HG02973 (cell line): Measurements from ENCODE around the gene OR56A4.

Experiments used
- ATAC-seq: cut with Tn5 transposase; IDR thresholded peaks from one replicate; pipeline ENCODE4 v1.9.1; 2021; ENCODE audit warnings: moderate library complexity; ENCODE audit not compliant: unreplicated experiment

The OR56A4 gene, protein sequence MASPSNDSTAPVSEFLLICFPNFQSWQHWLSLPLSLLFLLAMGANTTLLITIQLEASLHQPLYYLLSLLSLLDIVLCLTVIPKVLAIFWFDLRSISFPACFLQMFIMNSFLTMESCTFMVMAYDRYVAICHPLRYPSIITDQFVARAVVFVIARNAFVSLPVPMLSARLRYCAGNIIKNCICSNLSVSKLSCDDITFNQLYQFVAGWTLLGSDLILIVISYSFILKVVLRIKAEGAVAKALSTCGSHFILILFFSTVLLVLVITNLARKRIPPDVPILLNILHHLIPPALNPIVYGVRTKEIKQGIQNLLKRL

DNA sequence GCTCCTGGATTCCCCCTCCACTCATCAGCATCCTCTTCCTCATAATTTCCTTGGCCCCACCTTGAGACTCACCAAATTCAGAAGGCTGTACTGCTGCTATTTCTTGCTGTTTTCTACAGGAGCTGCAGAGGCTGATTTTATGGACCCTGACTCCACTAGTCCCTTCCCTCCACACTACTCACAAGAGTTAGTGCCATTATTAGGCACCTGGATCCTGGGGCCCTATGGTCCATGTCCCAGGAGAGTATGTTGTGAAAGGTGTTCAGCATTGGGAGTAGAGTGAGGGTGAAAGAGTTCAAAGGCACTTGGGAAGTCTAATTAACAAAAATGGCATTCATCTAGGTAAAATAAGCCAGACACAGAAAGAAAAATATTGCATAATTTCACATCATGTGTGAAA, at the start of gene OR56A4:
TSS of gene OR56A4 (minus strand) at position 101 of the 400 bp plus-strand sequence. CDS start 3,954 bp downstream, outside the sequence.
- ATAC-seq: no peak

DNA sequence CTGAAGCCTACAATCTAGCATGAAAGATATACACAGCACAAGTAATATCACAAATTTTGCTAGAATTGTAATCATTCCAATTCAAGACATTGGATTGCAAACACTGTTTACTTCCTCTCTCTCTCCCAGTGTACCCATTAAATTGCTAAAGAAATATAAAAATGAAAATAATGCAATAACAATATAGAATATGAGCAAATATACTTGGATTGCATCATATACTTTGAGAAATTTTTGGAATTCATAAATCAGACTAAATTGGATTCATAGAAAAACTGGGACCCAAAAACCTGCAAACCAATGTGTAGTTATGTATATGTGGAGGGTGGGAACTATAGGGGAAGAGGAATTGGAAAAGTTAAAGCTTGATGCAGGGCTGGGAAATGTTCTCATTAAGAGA, 48.8 kb upstream of the OR56A4 start:
- ATAC-seq: no peak

DNA sequence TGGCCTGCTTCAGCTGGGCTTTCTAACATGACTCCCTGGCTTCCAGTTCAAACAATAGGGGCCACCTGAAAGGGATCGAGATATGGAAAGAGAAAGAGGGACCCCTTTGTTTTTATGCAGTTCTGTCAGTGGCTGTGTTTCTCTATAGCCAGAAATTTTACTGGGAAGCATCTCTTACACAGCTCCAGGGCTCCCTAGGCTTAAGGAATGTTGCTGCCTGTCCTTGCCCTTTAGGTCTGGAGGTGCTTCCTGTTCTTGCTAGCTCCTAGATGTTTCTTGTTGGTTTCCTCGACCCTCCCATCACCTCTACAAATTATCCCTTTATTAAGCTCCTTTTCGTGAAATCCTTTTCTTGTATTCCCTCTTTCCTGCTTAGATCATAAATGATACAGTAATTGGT, 45.6 kb upstream of the OR56A4 start:
- no peak for ATAC-seq

DNA sequence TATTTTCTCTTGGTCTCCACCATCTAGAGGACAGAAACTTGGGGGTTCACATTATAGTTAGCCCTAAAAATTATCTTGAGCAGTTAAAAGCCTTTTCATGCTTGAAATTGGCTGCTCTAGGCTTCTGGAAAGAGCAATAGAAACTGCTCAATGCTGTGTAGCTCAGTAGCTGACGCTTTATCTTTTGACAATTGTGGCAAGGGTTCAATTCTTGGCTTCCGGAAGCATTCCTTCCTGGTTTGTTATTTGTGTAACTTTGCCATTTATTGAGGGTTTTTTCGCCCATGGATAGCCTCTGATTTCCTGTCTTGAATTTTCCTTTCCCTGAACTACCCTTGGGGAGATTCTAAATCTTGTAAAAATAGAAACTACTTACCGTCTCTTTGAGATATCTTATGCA, 34.1 kb upstream of the OR56A4 start:
- no peak for ATAC-seq

DNA sequence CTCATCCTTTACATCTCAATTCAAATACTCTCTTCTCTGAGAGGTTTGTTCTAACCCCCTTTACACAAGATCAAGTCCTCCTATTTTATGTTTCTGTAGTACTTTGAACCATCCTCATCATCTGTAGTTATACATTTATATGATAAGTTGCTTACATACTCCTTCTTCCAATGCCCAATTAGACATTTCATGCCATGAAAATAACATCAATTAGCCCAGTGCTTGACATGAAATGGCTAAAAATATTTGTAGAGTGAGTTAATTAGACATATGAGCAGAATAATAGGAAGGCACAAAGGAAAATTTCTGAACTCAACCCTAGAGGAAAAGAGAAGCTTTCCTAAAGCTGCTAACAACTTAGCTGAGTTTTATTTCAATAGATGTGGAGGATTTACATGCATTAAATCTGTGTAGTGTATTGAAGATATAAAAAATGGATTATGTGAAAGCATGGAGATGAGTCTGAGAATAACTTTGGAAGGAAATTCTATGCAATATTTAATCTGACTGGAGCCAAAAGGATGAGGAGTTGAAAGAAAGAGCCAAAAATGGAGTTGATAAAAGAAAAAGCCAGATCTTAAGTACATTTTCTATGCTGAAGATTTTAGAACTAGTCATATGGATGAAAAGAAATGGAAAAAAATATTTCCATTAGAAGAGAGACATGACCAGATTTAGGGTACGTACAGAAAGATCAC, 24.1 kb upstream of the OR56A4 start, which contains the start of gene OR56A1:
TSS of gene OR56A1 (minus strand) at position 51 of the 698 bp plus-strand sequence. CDS start 3,066 bp downstream, outside the sequence.
- no peak for ATAC-seq

DNA sequence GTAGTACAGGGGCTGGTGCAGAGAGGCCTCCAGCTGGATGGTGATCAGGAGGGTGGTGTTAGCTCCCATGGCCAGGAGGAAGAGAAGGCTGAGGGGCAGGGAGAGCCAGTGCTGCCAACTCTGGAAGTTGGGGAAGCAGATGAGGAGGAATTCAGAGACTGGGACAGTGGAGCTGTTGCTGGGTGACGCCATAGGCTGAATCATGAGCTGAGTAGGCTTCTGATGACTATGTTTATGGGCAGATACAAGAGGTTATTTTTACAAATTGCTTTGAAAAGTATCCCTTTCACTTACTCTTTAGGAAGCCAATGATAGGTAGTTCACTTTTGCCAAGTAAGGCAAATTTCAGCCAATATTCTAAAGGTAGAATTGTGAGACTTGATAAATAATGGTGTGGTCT, 20.8 kb upstream of the OR56A4 start:
- no peak for ATAC-seq

DNA sequence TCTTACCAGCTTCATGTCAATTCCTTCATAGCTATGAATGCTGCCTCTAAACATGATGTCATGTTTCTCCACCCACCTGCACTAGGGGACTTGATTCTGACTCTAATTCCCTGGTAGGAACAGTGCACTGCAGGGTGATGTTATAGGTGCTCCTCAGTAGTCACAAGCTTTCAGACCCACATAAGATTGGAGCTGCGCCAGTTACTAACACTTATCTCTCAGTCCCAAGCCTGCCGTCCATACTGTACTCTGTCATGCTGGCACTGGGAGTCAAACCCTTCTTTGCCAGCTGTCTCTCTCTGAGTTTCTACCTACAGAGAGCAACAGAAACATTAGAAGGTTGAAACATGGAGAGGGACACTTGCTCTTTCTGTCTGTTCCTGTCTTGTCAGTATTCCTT, 18.3 kb upstream of the OR56A4 start:
- ATAC-seq: no peak

DNA sequence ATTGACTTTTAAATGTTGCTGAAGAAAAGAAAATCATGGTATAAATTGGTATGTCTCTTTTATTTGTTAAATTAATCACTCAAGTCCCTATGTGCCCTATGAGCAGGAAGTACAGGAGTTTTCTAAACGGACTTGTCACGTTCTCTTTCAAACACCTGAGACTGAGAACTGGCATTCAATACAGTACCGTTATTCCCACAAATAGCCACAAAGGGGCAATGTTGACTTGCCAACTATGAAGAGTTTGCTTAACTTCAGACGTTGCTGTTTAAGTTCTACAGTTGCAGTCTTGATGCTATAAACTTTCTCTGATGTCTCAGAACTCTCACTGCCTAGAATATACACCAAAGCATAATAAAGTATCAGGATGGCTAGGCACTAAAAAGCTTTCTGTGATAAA, 16.2 kb upstream of the OR56A4 start:
- ATAC-seq: no peak

DNA sequence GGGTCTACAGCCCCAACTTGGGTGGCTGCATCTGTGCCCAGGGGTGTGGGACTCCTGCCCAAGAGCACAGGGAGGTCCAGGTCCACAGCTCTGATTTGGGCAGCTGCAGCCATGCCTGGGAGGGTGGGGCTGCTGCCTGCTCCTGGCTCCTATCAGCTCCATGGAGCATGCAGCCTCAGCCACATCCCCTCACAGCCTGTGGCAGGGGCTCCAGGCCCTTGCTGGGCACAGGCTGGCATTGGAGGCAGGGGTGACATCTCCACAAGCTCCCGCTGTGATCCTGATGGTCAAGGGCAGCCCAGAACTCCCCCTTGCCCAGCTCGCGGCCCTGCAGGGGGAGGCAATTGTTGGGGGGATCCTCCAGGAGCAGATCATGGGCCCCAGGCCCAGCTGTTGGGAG, 6.3 kb upstream of the OR56A4 start:
- ATAC-seq: no peak

DNA sequence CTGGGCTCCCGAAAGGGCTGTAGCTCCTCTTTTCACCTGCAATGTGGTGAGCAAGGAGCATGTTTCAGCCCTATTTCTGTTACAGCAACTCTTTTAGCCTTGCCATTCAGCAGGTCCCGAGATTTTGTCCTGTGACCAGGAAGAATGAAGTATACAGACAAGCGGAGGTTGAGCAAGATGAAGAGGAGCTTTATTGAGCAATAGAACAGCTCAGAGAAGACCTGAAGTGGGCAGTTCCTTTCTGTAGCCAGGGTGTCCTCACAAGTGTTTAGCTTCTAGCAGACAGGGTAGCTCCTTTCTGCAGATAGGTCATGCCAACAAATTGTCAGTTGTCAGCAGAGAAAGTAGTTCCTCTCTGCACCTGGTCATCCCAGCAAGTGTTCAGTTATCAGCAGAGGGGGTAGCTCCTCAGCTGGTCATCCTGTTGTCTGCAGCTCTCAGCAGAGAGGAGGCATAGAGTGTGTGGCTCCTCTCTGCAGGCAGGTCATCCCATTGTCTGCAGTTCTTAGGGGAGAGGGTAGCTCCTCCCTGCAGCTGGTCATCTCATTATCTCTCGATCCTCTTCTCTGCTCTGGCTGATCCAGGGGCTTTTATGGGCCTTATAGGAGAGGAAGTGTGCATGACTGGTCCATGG, 5.4 kb upstream of the OR56A4 start:
- ATAC-seq: no peak

DNA sequence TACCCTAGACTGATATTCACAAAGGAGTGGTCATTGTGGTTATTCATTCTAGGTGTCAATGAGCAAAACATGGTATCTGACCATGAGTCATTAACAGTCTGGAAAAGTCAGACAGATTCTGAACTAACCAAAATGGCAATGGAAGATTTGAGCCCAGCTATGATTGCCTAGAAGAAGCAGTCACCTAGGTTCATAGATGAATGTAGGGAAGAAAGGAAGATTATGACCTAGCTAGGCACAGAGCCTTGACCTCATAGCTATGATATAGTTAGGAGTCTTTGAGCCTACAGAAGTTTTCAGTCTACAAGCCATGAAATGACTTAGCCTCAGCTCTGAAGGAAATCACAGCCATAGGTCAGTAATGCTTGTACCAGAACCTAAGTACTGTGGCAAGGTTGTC, 351 bp downstream of the OR56A4 start:
- no peak for ATAC-seq

DNA sequence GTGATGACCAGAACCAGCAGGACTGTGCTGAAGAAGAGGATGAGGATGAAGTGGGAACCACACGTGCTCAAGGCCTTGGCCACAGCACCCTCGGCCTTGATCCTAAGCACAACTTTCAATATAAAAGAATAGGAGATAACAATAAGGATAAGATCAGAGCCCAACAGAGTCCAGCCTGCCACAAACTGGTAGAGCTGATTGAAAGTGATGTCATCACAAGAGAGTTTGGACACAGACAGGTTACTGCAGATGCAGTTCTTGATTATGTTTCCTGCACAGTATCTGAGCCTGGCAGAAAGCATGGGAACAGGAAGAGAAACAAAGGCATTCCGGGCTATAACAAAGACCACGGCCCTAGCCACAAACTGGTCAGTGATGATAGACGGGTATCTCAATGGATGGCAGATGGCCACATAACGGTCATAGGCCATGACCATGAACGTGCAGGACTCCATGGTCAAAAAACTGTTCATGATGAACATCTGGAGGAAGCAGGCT, 4.5 kb downstream of the OR56A4 start:
- ATAC-seq: no peak

DNA sequence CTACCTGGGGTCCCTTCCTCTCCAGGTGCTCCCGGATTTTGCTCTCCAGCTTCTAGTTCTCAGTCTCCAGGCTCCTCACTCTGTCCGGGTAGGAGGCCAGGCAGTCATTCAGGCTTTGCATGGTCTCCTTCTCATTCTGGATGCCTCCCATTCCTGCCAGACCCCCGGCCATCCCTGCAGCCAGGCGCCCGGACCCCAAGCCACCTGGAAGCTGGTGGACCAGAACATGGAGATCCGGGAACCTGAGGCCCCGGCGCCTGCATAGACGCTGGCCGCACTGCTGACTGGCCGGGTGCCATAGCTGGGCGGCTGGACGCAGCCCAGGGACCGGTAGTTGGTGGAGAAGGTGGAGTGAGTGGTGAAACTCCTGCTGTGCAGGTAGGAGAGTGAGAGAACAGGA, 12.0 kb downstream of the OR56A4 start:
- no peak for ATAC-seq

DNA sequence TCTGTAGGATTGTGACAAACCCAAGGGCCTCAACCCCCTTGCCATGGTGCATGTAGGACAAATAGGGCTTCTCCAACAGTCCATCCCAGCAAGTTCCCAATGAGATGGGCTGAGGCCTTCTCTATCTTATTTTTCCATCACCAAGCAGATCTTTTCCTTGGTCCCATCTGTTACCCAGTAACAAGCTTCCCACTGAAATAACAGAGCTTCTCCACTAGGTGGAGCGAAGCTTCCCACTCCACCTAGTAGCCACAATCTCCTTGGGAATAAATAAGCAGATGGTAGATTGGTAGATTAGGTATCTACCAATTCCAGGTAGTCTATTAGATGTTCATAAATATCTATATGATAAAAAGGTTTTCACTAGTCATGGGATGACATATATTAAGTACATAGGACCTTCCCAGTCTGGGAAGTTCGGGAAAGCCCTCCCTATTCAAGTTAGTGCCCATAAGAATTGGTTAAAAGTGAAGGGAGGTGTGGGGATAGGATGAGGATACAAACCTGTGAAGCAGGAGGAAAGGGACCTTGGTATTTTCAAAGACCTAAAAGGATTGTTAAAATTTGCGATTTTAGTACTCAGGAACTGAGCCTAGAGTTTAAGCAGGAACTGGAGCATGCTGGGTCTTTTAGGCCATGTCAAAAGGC, 14.0 kb downstream of the OR56A4 start:
- no peak for ATAC-seq

DNA sequence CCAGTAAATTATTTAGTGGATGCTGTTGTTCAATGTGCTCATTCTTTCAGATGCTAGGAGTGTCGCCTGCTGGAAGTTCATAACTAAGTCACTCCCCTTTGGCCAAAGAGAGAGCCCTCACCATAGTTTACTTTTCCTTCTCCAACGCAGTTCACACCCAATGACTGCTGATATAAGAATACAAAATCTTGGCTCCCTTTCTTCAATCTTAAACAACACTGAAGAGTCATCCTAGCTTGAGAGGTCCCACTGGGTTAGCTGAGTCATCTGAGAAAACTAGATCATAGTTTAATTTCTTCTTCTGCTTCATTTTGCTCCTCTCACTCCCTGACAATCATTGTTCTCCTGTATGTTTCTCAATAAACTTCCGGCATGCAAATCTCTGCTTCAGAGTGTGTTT, 14.6 kb downstream of the OR56A4 start:
- ATAC-seq: no peak

DNA sequence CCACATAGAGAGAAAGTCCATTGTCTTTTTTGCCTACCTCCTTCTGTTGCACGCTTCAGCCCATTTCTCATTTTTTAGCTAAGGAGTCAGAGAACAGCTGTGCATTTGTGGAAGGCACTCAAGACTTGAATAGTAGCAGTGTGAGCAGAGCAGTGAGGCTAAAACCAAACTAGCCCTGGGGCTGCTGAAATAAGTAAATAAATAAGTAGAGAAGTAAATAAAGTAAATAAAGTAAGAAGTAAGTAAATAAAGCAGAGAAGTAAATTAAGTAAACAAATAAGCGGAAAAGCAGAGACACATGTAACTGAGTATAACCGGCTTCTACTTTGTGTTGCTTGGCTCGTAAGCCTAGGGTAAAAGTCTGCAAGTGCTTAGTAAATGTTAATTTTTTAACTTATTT, 17.5 kb downstream of the OR56A4 start:
- ATAC-seq: no peak

DNA sequence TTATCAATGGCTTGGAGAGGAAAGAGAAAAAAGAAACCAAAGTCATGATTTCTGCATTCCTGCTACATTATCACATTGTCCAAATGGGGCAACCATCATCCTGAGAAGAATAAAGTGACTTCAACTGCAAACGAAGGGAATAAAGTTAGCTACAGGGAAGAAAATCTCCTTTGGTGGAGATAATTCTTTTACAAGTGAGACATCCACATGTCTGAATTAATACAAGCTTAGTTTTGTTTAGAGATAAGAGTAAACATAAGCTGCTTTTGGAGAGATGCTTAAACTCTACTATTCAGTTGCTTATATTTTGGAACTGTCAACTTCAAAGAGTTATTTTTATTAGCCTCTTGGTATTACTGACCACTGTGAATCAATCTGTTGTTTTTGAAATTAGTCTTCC, 19.9 kb downstream of the OR56A4 start, which contains the start of gene OR52L1:
TSS of gene OR52L1 (minus strand) at position 101 of the 400 bp plus-strand sequence. CDS start at position 46, 55 bp downstream.
- no peak for ATAC-seq

DNA sequence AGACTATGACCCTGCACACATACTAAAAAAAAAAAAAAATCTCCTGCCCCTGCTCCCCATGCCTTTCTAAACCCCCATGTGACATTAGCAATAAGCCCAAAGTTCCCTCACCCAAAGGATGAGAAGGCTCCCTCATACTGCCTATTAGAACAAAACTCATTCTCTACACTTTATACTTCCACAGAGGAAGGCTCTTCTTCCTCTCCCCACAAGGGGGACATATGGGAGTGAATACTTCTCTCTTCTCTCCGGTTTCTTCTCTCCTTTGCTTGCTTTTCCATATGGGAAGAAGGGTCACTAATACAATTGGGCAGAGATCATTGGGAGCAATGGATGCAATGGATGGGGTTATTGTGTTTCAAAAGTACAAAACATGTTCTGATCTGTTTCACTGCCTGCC, 23.3 kb downstream of the OR56A4 start:
- ATAC-seq: no peak

DNA sequence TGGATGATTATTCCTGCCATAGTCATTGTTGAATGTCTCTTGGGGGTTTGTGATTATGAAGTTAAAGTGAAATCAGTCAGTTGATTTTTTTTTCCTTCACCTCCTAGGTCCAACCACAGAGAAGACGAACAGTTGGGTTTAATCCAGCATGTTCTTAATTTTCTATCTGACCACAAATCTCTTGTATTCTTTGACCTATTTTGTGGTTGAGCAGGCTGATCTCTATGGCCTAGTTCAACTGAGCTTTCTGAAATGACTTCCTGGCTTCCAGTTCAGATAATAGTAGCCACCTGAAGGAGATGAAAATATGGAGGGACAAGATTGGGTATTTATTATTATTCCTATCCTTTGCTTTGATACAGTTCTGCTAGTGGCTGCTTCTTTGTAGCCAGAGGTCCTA, 33.2 kb downstream of the OR56A4 start:
- ATAC-seq: no peak

DNA sequence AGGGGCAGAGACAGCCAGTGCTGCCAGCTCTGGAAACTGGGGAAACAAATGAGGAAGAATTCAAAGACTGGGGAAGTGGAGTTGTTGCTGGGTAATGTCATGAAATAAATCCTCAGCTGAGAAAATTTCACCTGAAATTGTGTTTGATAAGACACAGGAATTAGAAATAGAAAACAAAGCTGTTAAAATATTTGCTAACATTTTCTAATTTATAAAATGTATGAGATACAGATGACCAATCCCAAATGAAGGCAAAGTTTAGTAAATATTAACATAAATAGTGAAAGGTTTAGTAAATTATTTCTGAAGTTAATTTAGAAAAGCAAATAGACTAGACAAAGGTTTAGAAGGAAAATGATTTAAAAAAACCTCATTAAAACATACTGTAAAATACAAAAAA, 38.4 kb downstream of the OR56A4 start, which contains the start of gene OR56A5:
TSS of gene OR56A5 (minus strand) at position 101 of the 400 bp plus-strand sequence. CDS start at position 101, 0 bp downstream.
- no peak for ATAC-seq

DNA sequence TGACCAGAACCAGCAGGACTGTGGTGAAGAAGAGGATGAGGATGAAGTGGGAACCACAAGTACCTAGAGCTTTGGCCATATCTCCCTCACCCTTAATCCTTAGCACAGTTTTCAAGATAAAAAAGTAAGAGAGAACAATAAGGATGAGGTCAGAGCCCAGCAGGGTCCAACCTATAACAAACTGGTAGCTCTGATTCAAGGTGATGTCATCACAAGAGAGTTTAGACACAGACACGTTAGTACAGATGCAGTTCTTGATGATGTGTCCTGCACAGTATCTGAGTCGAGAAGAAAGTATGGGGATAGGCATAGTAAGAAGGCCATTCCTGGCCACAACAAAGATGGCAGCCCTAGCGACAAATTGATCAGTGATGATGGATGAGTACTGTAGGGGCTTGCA, 39.0 kb downstream of the OR56A4 start:
- ATAC-seq: no peak
